NT2/D1 (cell line): ENCODE data around the gene FGFBP1.

ENCODE experiments used
- DNase-seq: peaks from one replicate; pipeline ENCODE4 v3.0.0-alpha.2; 2011; ENCODE audit warnings: low read depth, low spot score
- H3K27me3 ChIP-seq: 2 replicates; pipeline ENCODE4 v1.6.0; 2011; ENCODE audit warnings: mild to moderate bottlenecking; ENCODE audit not compliant: insufficient read length, insufficient read depth
- H3K36me3 ChIP-seq: 2 replicates; pipeline ENCODE4 v1.6.1; 2011; ENCODE audit warnings: mild to moderate bottlenecking, low read length, mixed read lengths; ENCODE audit not compliant: insufficient read depth, insufficient read length
- H3K4me1 ChIP-seq: 2 replicates; pipeline ENCODE4 v1.5.1; 2011; ENCODE audit not compliant: insufficient read depth, insufficient read length
- H3K4me3 ChIP-seq: 2 replicates; pipeline ENCODE4 v1.5.1; 2011; ENCODE audit warnings: low read depth; ENCODE audit not compliant: insufficient read length
- H3K9ac ChIP-seq: 2 replicates; pipeline ENCODE4 v1.6.0; 2011; ENCODE audit warnings: low read depth; ENCODE audit not compliant: insufficient read length
- H3K9me3 ChIP-seq: 2 replicates; pipeline ENCODE4 v1.5.1; 2011; ENCODE audit warnings: mild to moderate bottlenecking, low read length; ENCODE audit not compliant: insufficient read depth
- SUZ12 ChIP-seq: IDR thresholded peaks from 2 replicates; pipeline ENCODE4 v1.6.1; 2011; ENCODE audit not compliant: insufficient read length, insufficient read depth; ENCODE audit errors: extremely low read depth
- YY1 ChIP-seq: IDR thresholded peaks from 2 replicates; pipeline ENCODE4 v1.6.1; 2011; ENCODE audit not compliant: insufficient read length, insufficient read depth
- ZNF274 ChIP-seq: IDR thresholded peaks from 2 replicates; pipeline ENCODE4 v1.6.1; 2011; ENCODE audit warnings: mild to moderate bottlenecking, low read depth, low read length

Gene FGFBP1

GRCh38 chr4:15938640-15939039 is at the start of gene FGFBP1:
TSS of gene FGFBP1 (minus strand) at chr4:15938740. CDS start at chr4:15936632, 2,108 bp downstream.
- H3K9ac ChIP-seq = no peak within 1 kb of the TSS
- no peaks in the 10 kb centered on the region for H3K9me3 ChIP-seq
- H3K36me3 ChIP-seq = no peaks in the 10 kb centered on the region
- TF ChIP-seq SUZ12 (no peak), YY1 (no peak), ZNF274 (no peak)
- no peak for DNase-seq
- H3K27me3 ChIP-seq = no peaks in the 10 kb centered on the region
- no peak within 1 kb of the TSS for H3K4me3 ChIP-seq
- no peaks in the 10 kb centered on the region for H3K4me1 ChIP-seq

GRCh38 chr4:15988222-15988621 is 49.7 kb upstream of the FGFBP1 start:
- H3K27me3 ChIP-seq = no peaks in the 10 kb centered on the region
- no peak for TF ChIP-seq SUZ12
- TF ChIP-seq YY1 = no peak
- no peak for TF ChIP-seq ZNF274
- DNase-seq = no peak
- H3K36me3 ChIP-seq = peaks cover 66% of the 10 kb centered on the region
- 0 out of 2 replicates have a peak, but pooled peaks cover 3% of the 10 kb centered on the region for H3K9me3 ChIP-seq
- no peak overlapping the region for H3K9ac ChIP-seq
- no peak overlapping the region for H3K4me3 ChIP-seq
- no peaks in the 10 kb centered on the region for H3K4me1 ChIP-seq

- H3K9me3 ChIP-seq = 0 out of 2 replicates have a peak, but pooled peaks cover 3% of the 10 kb centered on the region
- H3K4me3 ChIP-seq = no peak overlapping the region
- no peak for DNase-seq
- H3K27me3 ChIP-seq = no peaks in the 10 kb centered on the region
- no peaks in the 10 kb centered on the region for H3K4me1 ChIP-seq
- peaks cover 67% of the 10 kb centered on the region for H3K36me3 ChIP-seq
- H3K9ac ChIP-seq = no peak overlapping the region
- TF ChIP-seq ZNF274 (no peak), YY1 (no peak), SUZ12 (no peak)
These were observed 48.4 kb upstream of the FGFBP1 start for GRCh38 chr4:15986907-15987306.

GRCh38 chr4:15983610-15984009 is 45.1 kb upstream of the FGFBP1 start:
- Histone ChIP-seq H3K4me1 (no peaks in the 10 kb centered on the region), H3K4me3 (no peak overlapping the region), H3K9ac (no peak overlapping the region), H3K36me3 (peaks cover 47% of the 10 kb centered on the region), H3K9me3 (0 out of 2 replicates have a peak, but pooled peaks cover 3% of the 10 kb centered on the region), H3K27me3 (no peaks in the 10 kb centered on the region)
- TF ChIP-seq YY1 (no peak), ZNF274 (no peak), SUZ12 (no peak)
- DNase-seq = no peak

GRCh38 chr4:15982842-15983524 is 44.4 kb upstream of the FGFBP1 start:
- Histone ChIP-seq H3K9ac (no peak overlapping the region), H3K9me3 (0 out of 2 replicates have a peak, but pooled peaks cover 3% of the 10 kb centered on the region), H3K4me3 (no peak overlapping the region), H3K27me3 (no peaks in the 10 kb centered on the region), H3K4me1 (no peaks in the 10 kb centered on the region), H3K36me3 (peaks cover 51% of the 10 kb centered on the region)
- TF ChIP-seq SUZ12 = no peak
- TF ChIP-seq ZNF274 = no peak
- TF ChIP-seq YY1 = no peak
- no peak for DNase-seq

- DNase-seq = no peak
- H3K9me3 ChIP-seq = no peaks in the 10 kb centered on the region
- no peaks in the 10 kb centered on the region for H3K4me1 ChIP-seq
- no peaks in the 10 kb centered on the region for H3K27me3 ChIP-seq
- TF ChIP-seq SUZ12 (no peak), ZNF274 (no peak), YY1 (no peak)
- H3K36me3 ChIP-seq = peaks cover 26% of the 10 kb centered on the region
- H3K9ac ChIP-seq = no peak overlapping the region
- H3K4me3 ChIP-seq = no peak overlapping the region
These were observed 38.2 kb upstream of the FGFBP1 start for GRCh38 chr4:15976456-15977447.

- Histone ChIP-seq H3K36me3 (peaks cover 17% of the 10 kb centered on the region), H3K9me3 (peaks cover 6% of the 10 kb centered on the region; the same call in 1 of the 2 replicates), H3K27me3 (no peaks in the 10 kb centered on the region), H3K4me3 (no peak overlapping the region), H3K4me1 (no peaks in the 10 kb centered on the region), H3K9ac (no peak overlapping the region)
- TF ChIP-seq YY1 (no peak), SUZ12 (no peak), ZNF274 (no peak)
- no peak for DNase-seq
These were observed 32.7 kb upstream of the FGFBP1 start for GRCh38 chr4:15971068-15971801.
